Colon (tissue), 2 donors: ENCODE data around the gene ESD.
"Not testable (repeated sequence)": the region's sequence is repeated elsewhere in the genome, so short reads cannot be mapped to it uniquely, and the experiment has no call there.

Experiments
- FAIRE-seq: peaks from 2 replicates; lab custom pipeline; 2012; peaks lifted over from hg19 to GRCh38; lab: Jason Lieb, UNC
- donor health status: control.
- donor health status: control.

Gene ESD, protein sequence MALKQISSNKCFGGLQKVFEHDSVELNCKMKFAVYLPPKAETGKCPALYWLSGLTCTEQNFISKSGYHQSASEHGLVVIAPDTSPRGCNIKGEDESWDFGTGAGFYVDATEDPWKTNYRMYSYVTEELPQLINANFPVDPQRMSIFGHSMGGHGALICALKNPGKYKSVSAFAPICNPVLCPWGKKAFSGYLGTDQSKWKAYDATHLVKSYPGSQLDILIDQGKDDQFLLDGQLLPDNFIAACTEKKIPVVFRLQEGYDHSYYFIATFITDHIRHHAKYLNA

GRCh38 chr13:46796515-46797474 lies at the start of gene ESD:
Gene ESD, minus strand, starts transcription at chr13:46797161. Its CDS starts 5,748 bp downstream, at chr13:46791413.
- no peak for FAIRE-seq

- FAIRE-seq: no peak
These were observed 49.8 kb upstream of the ESD start for GRCh38 chr13:46846726-46847125.

DNA sequence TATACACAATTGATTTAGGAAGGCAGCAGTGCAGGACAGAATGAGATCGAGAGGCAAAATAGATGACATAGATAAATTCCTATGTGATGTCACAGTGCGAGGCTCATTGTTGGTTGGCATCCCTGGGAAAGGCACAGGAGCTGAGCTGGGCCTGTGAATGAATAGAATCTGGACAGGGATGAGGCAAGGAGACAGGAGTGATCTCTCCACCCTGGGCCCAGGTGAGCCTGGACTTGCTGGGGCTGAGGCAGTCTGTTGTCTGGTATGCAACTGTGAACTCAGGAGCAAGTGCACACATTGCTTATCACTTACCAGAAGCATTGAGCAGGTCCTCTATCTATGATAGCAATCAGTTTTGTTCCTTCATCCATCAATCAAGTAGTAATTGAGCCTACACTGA lies 48.2 kb upstream of the ESD start:
- FAIRE-seq: no peak

GRCh38 chr13:46844431-46844830 lies 47.5 kb upstream of the ESD start:
- FAIRE-seq: no peak

- no peak for FAIRE-seq
These were observed 42.4 kb upstream of the ESD start for GRCh38 chr13:46839399-46839798.

DNA sequence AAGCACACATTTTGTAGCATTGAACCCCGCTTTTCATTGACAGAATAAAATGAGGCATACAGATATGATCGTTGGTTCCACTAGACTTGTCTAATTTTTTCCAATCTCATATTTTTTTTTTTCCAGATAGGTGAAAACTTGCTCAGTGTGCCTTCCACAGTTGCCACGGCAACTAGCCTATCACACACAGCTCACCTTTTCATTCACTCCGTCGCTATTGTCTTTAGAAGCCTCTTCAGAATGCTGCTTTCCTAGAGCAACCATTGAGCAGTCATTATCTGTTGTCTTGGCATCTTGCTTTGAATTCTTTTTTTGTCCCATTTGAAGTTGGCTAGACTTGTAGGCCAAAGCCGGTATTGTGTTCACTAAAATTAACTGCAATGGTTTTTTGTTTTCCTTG lies 37.7 kb upstream of the ESD start:
- FAIRE-seq: no peak

DNA sequence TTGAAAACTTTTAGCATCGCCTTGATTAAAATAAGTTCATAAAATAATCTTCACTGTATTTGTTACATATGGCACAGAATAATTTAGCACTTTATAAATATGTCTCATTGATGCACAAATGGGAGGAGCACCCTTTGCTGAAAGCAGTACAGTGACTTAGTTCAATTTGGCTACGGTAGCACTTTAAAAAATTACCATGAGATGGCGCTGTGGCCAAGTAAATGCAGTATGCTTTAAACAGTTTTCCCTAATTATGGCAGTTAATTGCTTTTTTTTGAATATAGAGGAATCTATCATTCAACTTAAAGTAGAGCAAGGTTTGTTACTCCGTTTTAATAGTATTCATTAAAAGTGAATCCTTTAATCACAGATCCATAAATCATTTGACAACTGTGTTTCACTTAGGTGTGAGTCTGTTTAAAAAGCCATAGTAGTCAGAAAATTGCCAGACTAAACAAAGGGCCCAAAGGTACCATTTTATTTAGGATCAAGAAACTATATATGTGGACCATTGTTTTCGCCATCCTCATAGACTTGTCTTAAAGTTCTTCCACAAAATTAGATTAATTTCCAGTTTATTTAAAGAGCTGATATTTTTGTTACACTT lies 34.7 kb upstream of the ESD start:
- FAIRE-seq: peak; percentile 41

- no peak for FAIRE-seq
These were observed 33.5 kb upstream of the ESD start for GRCh38 chr13:46830405-46831005.

DNA sequence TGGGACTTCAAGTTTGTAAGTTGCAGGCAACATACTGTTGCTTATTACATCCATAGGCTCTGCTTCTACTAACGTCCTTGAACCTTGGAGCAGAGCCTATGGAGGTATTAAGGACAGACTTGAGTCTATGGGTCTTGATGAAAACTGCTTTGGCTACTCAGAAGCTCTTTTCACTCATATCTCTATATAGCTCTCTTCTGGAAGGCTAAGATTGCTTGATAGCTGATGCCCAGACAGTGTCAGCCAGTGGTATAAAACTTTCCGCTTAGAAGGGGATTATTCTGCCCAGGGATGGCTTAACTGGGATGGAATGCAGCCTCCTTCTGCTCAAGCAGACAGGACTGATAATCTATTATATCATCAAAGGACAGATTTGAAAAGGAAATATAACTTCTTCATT lies 25.6 kb upstream of the ESD start:
- no peak for FAIRE-seq

- no peak for FAIRE-seq
These were observed 21.0 kb upstream of the ESD start for GRCh38 chr13:46817838-46818476.

DNA sequence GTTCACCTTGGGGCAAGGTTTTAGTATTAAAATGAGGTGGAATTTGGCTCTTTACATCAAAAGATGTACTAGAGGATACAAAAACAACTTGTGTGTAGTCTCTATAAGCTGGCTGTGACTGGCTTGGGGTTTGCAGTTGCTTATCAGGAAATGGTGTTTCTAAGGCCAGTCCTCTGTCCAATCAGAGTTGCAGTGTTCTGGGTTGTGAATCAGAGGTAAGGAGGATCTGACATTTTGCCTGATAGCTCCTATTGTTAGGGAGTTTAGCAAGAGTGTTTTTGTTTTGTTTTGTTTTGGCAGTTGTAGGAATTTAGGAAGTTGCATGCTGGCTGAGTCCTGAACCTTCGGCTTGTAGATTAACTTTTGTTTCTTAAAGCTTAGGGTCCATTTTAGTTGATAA lies 20.1 kb upstream of the ESD start:
- FAIRE-seq: no peak

GRCh38 chr13:46816371-46816770 lies 19.4 kb upstream of the ESD start:
- FAIRE-seq: no peak

GRCh38 chr13:46812301-46812797 lies 15.4 kb upstream of the ESD start:
- FAIRE-seq: no peak

DNA sequence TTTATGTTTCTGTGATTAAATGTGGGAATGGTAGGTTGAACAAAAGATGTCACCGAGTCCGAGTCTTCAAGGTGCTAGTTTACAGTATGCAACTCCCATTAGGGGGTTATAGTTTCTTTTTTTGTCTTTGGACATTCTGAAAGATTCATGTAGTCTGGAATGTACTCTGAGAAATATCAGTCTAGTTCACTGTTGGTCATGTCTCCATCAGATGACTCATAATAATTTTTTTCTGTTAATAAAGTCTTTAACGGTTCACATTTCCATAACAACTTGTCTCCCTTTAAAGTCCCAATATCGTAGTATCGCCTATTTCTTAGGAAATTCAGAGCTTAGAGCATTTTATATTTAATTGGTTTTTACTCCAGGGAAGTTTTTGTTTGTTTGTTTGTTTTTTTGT lies 13.5 kb upstream of the ESD start:
- no peak for FAIRE-seq

- FAIRE-seq: not testable (repeated sequence)
These were observed 8.0 kb upstream of the ESD start for GRCh38 chr13:46804921-46805320.

DNA sequence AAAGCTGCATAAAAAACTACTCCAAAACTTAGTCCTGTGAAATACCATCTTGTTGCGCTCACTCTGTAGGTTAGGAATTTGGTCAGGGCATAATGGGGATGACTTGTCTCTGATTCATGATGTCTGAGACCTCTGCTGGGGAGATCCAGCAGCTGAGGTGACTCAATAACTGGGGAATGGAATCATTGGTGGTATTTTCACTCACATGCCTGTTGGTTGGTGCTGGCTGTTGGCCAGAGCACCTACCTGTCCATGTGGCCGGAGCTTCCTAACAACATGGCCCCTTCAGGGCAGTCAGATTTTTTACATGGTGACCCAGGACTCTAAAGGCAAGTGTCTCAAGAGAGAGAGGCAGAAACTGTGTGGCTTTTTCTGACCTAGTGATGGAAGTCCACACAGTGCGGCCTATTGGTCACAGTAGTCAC lies 7.4 kb upstream of the ESD start:
- FAIRE-seq: no peak

DNA sequence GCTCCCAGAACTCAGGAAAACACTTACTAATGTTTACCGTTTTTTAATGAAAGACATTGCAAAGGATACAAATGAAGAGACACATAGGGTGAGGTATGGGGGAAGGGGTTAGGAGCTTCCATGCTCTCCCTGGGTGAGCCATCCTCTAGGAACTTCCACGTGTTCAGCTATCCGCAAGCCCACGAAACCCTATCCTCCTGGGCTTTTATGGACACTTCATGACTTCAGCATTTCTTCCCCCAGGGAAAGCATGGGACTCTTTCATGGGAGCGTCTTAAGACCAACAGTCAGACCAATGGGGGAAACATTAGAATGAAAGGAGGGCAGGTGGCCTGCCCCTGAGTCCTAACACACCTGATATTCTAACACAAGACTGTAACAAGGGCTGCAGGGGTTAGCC lies 6.6 kb upstream of the ESD start:
- FAIRE-seq: no peak

DNA sequence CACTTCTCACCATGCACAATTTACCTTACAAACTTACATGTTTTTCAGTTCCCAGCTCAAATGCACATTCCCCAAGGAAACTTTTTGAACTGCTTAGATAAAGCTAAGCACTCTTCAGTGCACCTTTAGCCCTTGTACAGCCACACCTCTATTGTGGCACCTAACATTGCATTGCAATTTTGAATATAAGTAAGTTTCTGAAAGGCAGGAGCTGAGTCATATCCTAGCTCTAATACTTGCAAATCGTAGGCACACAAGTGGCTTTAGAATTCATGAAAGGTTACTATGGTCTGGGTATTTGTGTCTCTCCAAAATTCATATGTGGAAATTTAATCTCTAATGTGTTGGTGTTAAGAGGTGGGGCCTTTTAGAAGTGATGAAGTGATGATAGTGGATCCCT lies 4.9 kb upstream of the ESD start:
- no peak for FAIRE-seq

DNA sequence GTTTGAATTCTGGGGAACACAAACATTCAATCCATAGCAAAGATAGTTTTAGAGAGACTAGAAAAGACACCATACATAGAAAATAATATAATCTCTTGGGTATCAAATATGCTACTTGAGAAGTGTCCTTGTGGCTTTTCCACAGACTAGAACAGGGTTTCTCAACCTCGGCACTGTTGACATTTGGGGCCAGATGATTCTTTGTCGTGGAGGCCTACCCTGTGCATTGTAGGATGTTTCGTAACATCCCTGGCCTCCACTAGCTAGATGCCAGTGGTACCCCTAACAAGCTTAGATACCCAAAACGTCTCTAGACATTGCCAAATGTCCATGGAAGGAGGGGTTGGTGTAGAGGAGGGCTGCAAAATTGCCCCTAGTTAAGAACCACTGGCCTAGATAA lies 2.2 kb upstream of the ESD start:
- FAIRE-seq: no peak

DNA sequence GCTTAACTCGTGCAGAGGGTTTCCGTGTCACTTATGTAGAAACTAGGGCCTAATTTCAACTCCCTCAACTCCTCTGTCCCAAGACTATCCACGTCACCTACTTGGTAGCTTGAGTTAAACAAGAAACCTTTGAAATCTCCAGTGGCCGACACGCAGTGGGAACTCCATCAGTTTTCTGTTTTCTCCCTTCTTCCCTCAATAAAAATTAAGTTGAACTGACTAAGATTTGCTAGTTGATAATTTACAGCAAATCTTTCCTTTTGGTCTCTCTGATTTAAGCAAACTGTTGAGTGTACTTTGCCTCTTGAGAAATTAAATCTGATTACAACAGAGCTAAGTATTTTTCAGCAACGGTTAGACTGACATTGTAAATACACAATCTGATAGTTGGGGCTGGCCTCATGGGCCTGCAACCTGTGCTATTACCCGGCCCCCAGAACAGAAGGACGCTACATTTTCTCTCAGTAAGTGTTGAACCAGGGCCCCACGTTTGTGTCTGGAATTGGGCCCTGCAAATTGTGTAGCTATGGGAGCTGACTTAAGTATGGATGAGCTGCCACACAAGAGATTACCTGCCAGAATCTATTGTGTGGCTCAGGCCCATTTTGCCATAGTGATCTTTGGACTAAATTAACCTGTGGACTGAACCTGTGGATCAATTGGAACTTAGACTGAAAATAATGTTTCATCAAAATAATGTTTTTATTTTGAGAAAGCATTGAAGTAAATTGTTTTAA lies 708 bp upstream of the ESD start:
- FAIRE-seq: no peak

DNA sequence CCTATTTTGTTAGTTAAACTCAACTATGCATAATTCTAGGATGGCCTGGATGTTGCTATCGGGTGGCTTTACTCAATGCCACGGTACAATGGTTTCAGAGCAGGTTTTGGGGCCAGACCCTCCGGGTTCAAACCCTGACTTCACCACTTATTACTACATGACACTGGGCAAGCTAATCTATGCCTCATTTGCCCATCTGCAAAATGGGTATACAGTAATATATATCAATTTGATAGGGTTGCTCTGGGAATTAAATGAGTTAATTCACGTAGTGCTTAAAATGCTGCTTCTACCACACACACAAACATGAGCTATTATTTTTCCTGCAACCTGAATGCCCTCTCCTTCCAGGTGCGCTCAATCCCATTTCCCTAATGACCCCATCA lies 839 bp downstream of the ESD start:
- no peak for FAIRE-seq
